GM21619 (cell line): ENCODE results near the gene AP1S1.
"Not testable (repeated sequence)": the region's sequence is repeated elsewhere in the genome, so short reads cannot be mapped to it uniquely, and the experiment has no call there.

Experiments used
- ATAC-seq: cut with Tn5 transposase; IDR thresholded peaks from one replicate; pipeline ENCODE4 v1.9.1; 2021; ENCODE audit not compliant: unreplicated experiment

AP1S1 gene

GRCh38 chr7:101199522-101199921 lies 45.2 kb downstream of the AP1S1 start:
- ATAC-seq = not testable (repeated sequence)

- no peak for ATAC-seq
Measured at GRCh38 chr7:101200504-101200861, 46.2 kb downstream of the AP1S1 start.

- no peak for ATAC-seq
Measured at GRCh38 chr7:101200862-101201599, 46.8 kb downstream of the AP1S1 start, which contains the start of gene MOGAT3. TSS of gene MOGAT3 (minus strand) at chr7:101201036. CDS start at chr7:101200854, 182 bp downstream.

GRCh38 chr7:101201695-101202602 lies 47.7 kb downstream of the AP1S1 start:
- no peak for ATAC-seq

GRCh38 chr7:101202603-101202918 lies 48.3 kb downstream of the AP1S1 start:
- no peak for ATAC-seq

- not testable (repeated sequence) for ATAC-seq
Measured at GRCh38 chr7:101203740-101204738, 49.8 kb downstream of the AP1S1 start.

- no peak for ATAC-seq
Measured at GRCh38 chr7:101205901-101206664, 51.8 kb downstream of the AP1S1 start.

GRCh38 chr7:101206665-101207042 lies 52.4 kb downstream of the AP1S1 start:
- no peak for ATAC-seq

- no peak for ATAC-seq
Measured at GRCh38 chr7:101207459-101207858, 53.2 kb downstream of the AP1S1 start.

- no peak for ATAC-seq
Measured at GRCh38 chr7:101208794-101209193, 54.5 kb downstream of the AP1S1 start.

GRCh38 chr7:101210143-101210542 lies 55.9 kb downstream of the AP1S1 start:
- ATAC-seq = no peak
